SU-DHL-6 (cell line): ENCODE measurements around the gene NPAS2.
A peak's percentile ranks its signal among the peaks of the same experiment; 100 is the strongest.

Experiments
- H2AFZ ChIP-seq: fragments of 200-600 bp; sonication (generic); 2 replicates; pipeline ENCODE4 v1.6.1; 2014; ENCODE audit warnings: low read depth, mild to moderate bottlenecking, moderate library complexity, mixed read lengths, antibody characterized with exemption, low read length; ENCODE audit not compliant: severe bottlenecking
- H3F3A ChIP-seq: fragments of 200-600 bp; shearing (Covaris generic); 2 replicates; pipeline ENCODE4 v1.6.0; 2016; ENCODE audit warnings: antibody characterized with exemption, mild to moderate bottlenecking; ENCODE audit not compliant: insufficient read depth
- H3K27ac ChIP-seq: fragments of 200-600 bp; sonication (generic); 2 replicates; pipeline ENCODE4 v1.5.1; 2016; ENCODE audit warnings: low read depth, mild to moderate bottlenecking, low read length, moderate library complexity, mixed read lengths
- H3K27me3 ChIP-seq: fragments of 200-600 bp; sonication (generic), shearing (Covaris generic); 2 replicates; pipeline ENCODE4 v1.6.0; 2014; ENCODE audit warnings: mild to moderate bottlenecking, low read length
- H3K36me3 ChIP-seq: fragments of 200-600 bp; sonication (generic); 2 replicates; pipeline ENCODE4 v1.6.1; 2014; ENCODE audit warnings: mild to moderate bottlenecking, low read length, mixed read lengths
- H3K4me2 ChIP-seq: fragments of 300-600, 200-600 bp; shearing (Covaris generic), sonication (generic); 2 replicates; pipeline ENCODE4 v1.6.0; 2014; ENCODE audit warnings: low read length, low read depth, mild to moderate bottlenecking; ENCODE audit not compliant: poor library complexity, severe bottlenecking
- H3K4me3 ChIP-seq: fragments of 200-600 bp; sonication (generic); 2 replicates; pipeline ENCODE4 v1.5.1; 2014; ENCODE audit warnings: antibody characterized with exemption, low read length, mild to moderate bottlenecking, mixed read lengths; ENCODE audit not compliant: insufficient read depth, poor library complexity, severe bottlenecking
- H3K79me2 ChIP-seq: fragments of 200-600 bp; sonication (generic); 2 replicates; pipeline ENCODE4 v1.6.1; 2014; ENCODE audit warnings: mild to moderate bottlenecking, low read length, moderate library complexity; ENCODE audit not compliant: insufficient read depth
- H3K9ac ChIP-seq: fragments of 200-600 bp; sonication (generic); 2 replicates; pipeline ENCODE4 v1.7.0; 2014; ENCODE audit warnings: mild to moderate bottlenecking, low read length
- H3K9me2 ChIP-seq: fragments of 200-600 bp; sonication (generic); replicated peaks from 2 replicates; pipeline ENCODE4 v1.6.1; 2014; ENCODE audit warnings: low read length; ENCODE audit not compliant: insufficient read depth
- H3K9me3 ChIP-seq: fragments of 200-600 bp; sonication (generic); 2 replicates; pipeline ENCODE4 v1.6.1; 2014; ENCODE audit warnings: low read length, mixed read lengths; ENCODE audit not compliant: insufficient read depth
- H4K20me1 ChIP-seq: fragments of 200-600 bp; sonication (generic); 2 replicates; pipeline ENCODE4 v1.6.1; 2014; ENCODE audit warnings: low read depth, mild to moderate bottlenecking, antibody characterized with exemption, low read length, moderate library complexity, mixed read lengths
- EZH2phosphoT487 ChIP-seq: fragments of 200-600 bp; sonication (generic), shearing (Covaris generic); conservative IDR thresholded peaks from 2 replicates; pipeline ENCODE4 v1.6.1; 2018; ENCODE audit warnings: mild to moderate bottlenecking, antibody characterized with exemption, low read length, moderate library complexity, mixed read lengths
- TF ChIP-seq, protein P1 (sequence below): fragments of 200-600 bp; sonication (generic); IDR thresholded peaks from one replicate; pipeline ENCODE4 v1.5.1; 2017; ENCODE audit warnings: antibody characterized with exemption, mild to moderate bottlenecking, low read length, moderate library complexity; ENCODE audit not compliant: insufficient read depth, poor library complexity, severe bottlenecking

Gene NPAS2

DNA sequence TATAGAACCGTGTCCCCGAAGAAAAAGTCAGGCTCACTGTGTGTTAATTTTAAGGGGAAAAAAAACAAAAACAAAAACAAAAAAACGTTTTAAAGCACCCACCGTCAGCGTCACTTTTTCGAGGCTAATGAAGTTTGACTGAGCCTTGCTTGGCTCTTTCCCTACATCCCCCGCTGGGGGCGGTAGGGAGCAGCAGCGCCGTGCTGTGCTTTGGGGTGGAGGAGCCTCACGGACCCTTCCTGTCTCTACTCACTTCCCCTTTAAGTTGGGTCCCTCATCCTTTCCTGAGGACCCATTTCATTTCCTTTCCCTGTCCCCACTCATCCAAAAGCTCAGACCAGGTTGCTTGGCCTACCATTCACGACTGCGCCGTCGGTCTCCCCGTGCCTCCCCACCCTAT is 99.4 kb downstream of the NPAS2 start:
- H2AFZ ChIP-seq, result no peak overlapping the region
- no peak for TF ChIP-seq EZH2phosphoT487
- TF ChIP-seq, protein P1, sequence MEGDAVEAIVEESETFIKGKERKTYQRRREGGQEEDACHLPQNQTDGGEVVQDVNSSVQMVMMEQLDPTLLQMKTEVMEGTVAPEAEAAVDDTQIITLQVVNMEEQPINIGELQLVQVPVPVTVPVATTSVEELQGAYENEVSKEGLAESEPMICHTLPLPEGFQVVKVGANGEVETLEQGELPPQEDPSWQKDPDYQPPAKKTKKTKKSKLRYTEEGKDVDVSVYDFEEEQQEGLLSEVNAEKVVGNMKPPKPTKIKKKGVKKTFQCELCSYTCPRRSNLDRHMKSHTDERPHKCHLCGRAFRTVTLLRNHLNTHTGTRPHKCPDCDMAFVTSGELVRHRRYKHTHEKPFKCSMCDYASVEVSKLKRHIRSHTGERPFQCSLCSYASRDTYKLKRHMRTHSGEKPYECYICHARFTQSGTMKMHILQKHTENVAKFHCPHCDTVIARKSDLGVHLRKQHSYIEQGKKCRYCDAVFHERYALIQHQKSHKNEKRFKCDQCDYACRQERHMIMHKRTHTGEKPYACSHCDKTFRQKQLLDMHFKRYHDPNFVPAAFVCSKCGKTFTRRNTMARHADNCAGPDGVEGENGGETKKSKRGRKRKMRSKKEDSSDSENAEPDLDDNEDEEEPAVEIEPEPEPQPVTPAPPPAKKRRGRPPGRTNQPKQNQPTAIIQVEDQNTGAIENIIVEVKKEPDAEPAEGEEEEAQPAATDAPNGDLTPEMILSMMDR, result peak; percentile 22
- H3K9ac ChIP-seq, result no peak overlapping the region
- no peaks in the 10 kb centered on the region for H3K9me2 ChIP-seq
- no peaks in the 10 kb centered on the region for H3K9me3 ChIP-seq
- H3F3A ChIP-seq, result no peaks in the 10 kb centered on the region
- H3K27ac ChIP-seq, result no peak overlapping the region
- H3K4me3 ChIP-seq, result no peak overlapping the region
- no peaks in the 10 kb centered on the region for H4K20me1 ChIP-seq
- no peaks in the 10 kb centered on the region for H3K36me3 ChIP-seq
- 0 out of 2 replicates have a peak, but pooled peaks cover 3% of the 10 kb centered on the region for H3K27me3 ChIP-seq
- no peaks in the 10 kb centered on the region for H3K79me2 ChIP-seq
- H3K4me2 ChIP-seq, result no peak overlapping the region

DNA sequence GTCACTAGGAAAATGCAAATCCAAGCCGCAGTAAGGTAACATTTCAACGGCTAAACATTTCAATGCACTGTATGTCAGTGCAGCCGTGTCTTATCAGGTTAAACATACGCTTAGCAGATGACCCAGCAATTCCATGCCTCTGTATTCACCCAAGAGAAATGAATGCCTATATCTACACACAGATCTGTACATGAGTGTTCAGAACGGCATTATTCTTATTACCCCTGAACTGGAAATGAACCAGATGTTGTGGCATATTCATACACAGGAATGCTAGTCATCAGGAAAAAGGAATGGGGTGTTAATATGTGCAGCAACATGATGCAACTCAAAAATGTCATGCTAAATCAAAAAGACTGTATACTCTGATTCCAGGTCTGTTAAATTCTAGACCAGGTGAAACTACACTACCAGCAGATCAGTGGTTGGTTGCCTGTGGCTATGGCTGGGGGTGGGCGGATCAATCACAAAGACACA is 101.8 kb downstream of the NPAS2 start:
- Histone ChIP-seq H3K9me3 (no peaks in the 10 kb centered on the region), H4K20me1 (no peaks in the 10 kb centered on the region), H3K9ac (no peak overlapping the region), H3K27me3 (no peaks in the 10 kb centered on the region), H3K36me3 (no peaks in the 10 kb centered on the region), H3K4me2 (no peak overlapping the region), H2AFZ (no peak overlapping the region), H3K27ac (no peak overlapping the region), H3F3A (no peaks in the 10 kb centered on the region), H3K79me2 (no peaks in the 10 kb centered on the region), H3K4me3 (no peak overlapping the region), H3K9me2 (no peaks in the 10 kb centered on the region)
- TF ChIP-seq, protein P1, result no peak
- TF ChIP-seq EZH2phosphoT487, result no peak

DNA sequence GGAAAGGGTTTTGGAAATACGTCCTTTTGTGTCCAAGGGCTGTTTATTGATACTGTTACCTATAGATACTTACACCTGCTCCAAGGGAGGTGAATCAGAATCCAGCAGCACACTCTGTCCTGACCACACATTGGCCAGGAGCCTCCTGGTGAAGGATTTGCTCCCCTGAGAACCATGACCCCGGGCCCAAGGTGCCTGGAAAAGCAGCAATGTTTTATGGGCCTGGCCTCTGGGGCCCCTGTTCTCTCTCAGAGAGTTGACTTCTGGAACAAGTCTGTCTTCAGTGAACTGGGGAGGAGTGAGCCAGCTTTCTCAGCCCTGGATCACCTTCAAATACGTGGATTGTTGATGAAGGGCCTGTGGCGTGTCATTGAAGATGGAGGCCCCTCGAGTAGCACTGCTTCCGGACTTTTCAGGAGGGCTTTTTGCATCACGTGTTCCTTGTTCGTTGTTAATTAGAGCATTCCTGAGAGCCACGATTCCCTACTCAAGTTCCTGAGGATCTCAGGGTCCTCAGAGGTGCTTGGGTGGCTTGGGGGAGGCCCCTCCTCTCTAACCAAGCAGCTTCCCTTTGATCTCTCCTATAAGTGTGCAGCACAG is 103.6 kb downstream of the NPAS2 start:
- TF ChIP-seq EZH2phosphoT487, result no peak
- TF ChIP-seq, protein P1, result no peak
- no peaks in the 10 kb centered on the region for H3K36me3 ChIP-seq
- H3K9ac ChIP-seq, result no peak overlapping the region
- no peaks in the 10 kb centered on the region for H3F3A ChIP-seq
- no peaks in the 10 kb centered on the region for H3K9me2 ChIP-seq
- H3K27ac ChIP-seq, result no peak overlapping the region
- H3K27me3 ChIP-seq, result no peaks in the 10 kb centered on the region
- H2AFZ ChIP-seq, result no peak overlapping the region
- no peak overlapping the region for H3K4me3 ChIP-seq
- no peaks in the 10 kb centered on the region for H3K9me3 ChIP-seq
- H4K20me1 ChIP-seq, result no peaks in the 10 kb centered on the region
- H3K79me2 ChIP-seq, result no peaks in the 10 kb centered on the region
- no peak overlapping the region for H3K4me2 ChIP-seq
